Erythroblast (primary cell): ENCODE results near the gene KAZN.

Experiments
- DNase-seq, 2 experiments: peaks; one replicate each; lab custom pipeline; 2025; lab: John Stamatoyannopoulos, UW
- GATA1 ChIP-seq: IDR thresholded peaks from 2 replicates; pipeline ENCODE4 v1.6.1; 2011; ENCODE audit warnings: low read depth, mild to moderate bottlenecking, control low read depth, low read length, moderate library complexity
- POLR2A ChIP-seq: IDR thresholded peaks from 2 replicates; pipeline ENCODE4 v1.6.1; 2011; ENCODE audit warnings: mild to moderate bottlenecking, low read length

Gene KAZN

GRCh38 chr1:14725238-14725637, 126.8 kb downstream of the KAZN start:
- TF ChIP-seq POLR2A (no peak), GATA1 (no peak)
- DNase-seq = no peak

GRCh38 chr1:14725695-14726094, 127.2 kb downstream of the KAZN start:
- TF ChIP-seq POLR2A (no peak), GATA1 (no peak)
- no peak for DNase-seq

GRCh38 chr1:14726606-14727005, 128.1 kb downstream of the KAZN start:
- no peak for DNase-seq
- TF ChIP-seq GATA1 = no peak
- no peak for TF ChIP-seq POLR2A

GRCh38 chr1:14728516-14728915, 130.0 kb downstream of the KAZN start:
- no peak for TF ChIP-seq POLR2A
- TF ChIP-seq GATA1 = no peak
- DNase-seq = no peak

GRCh38 chr1:14732728-14733047, 134.2 kb downstream of the KAZN start:
- no peak for DNase-seq
- TF ChIP-seq GATA1 = no peak
- no peak for TF ChIP-seq POLR2A

- TF ChIP-seq GATA1 (no peak), POLR2A (no peak)
- DNase-seq = no peak
Observed at GRCh38 chr1:14733048-14733778, 134.7 kb downstream of the KAZN start.

GRCh38 chr1:14733779-14734140, 135.3 kb downstream of the KAZN start:
- TF ChIP-seq POLR2A = no peak
- no peak for TF ChIP-seq GATA1
- DNase-seq = no peak

- no peak for DNase-seq
- TF ChIP-seq GATA1 (no peak), POLR2A (no peak)
Observed at GRCh38 chr1:14735841-14736240, 137.4 kb downstream of the KAZN start.

- no peak for TF ChIP-seq POLR2A
- DNase-seq = peak in 1 of 2 experiments; percentile 4
Observed at GRCh38 chr1:14737561-14738094, 139.1 kb downstream of the KAZN start.

- DNase-seq = no peak
- TF ChIP-seq GATA1 (no peak), POLR2A (no peak)
Observed at GRCh38 chr1:14738235-14738634, 139.8 kb downstream of the KAZN start.

GRCh38 chr1:14738647-14739046, 140.2 kb downstream of the KAZN start:
- DNase-seq = no peak
- no peak for TF ChIP-seq GATA1
- no peak for TF ChIP-seq POLR2A

GRCh38 chr1:14739082-14739832, 140.8 kb downstream of the KAZN start:
- no peak for TF ChIP-seq POLR2A
- no peak for TF ChIP-seq GATA1
- DNase-seq = no peak

- TF ChIP-seq GATA1 = no peak
- no peak for TF ChIP-seq POLR2A
Observed at GRCh38 chr1:14740016-14740415, 141.5 kb downstream of the KAZN start.

GRCh38 chr1:14741082-14741481, 142.6 kb downstream of the KAZN start:
- TF ChIP-seq POLR2A (no peak), GATA1 (no peak)
- no peak for DNase-seq

More at GRCh38 chr1:14740016-14740415, 141.5 kb downstream of the KAZN start:
- DNase-seq = no peak
